Esophagus mucosa (tissue), 1 donor: Measurements from ENCODE around the gene SLC9A5. TPM values are rescaled to one million over a fixed set of nuclear protein-coding genes. Genes with fewer than 3 reads are reported as not detected.

Experiments used
- ATAC-seq: fragments of 200-7000 bp; cut with Tn5 transposase; one replicate; pipeline ENCODE4 v1.9.1; 2020
- total RNA-seq: library from RNA; stranded (reverse); gene quantifications from one replicate; pipeline ENCODE4 v1.2.4, GENCODE V29; 2023
- donor health status: DM: yes; HTN: yes; CAD: no.

SLC9A5 gene
- total RNA-seq, 1 donor from 2014 or later: 0.08 TPM

DNA sequence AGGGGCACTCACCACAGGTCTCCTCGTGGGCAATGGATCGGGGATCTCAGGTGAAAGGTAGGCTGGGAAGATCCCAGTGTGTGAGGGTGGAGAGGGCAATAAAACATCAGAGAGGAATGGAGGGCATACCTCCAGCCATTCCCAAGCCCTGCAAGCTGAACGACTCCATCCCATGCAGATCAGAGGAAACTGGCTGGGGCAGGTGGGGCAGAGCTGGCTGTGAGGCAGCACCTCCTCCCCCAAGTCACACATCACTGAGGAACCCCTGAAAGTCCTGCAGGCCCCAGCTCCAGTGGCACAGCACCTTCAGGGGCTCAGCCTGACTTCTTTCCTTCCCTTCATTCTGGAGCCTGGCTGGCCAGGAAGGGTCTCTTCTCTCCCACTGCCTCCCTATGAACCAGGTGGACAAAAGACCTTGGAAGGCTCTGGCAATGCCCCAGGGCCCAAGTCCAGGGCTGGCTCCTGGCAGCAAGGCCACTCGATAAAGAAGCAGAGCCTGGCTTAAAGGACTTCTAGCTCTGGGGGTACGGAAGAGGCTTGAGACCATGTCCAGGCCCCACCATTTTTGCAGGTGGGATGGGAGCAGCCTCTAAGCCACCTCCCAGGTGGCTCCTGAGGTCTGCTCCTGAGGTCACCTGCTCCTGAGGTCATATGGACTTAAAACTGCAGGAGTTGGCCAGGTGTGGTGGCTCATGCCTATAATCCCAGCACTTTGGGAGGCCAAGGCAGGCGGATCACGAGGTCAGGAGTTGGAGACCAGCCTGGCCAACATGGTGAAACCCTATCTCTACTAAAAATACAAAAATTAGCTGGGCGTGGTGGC, 35.4 kb upstream of the SLC9A5 start:
- ATAC-seq: no peak

DNA sequence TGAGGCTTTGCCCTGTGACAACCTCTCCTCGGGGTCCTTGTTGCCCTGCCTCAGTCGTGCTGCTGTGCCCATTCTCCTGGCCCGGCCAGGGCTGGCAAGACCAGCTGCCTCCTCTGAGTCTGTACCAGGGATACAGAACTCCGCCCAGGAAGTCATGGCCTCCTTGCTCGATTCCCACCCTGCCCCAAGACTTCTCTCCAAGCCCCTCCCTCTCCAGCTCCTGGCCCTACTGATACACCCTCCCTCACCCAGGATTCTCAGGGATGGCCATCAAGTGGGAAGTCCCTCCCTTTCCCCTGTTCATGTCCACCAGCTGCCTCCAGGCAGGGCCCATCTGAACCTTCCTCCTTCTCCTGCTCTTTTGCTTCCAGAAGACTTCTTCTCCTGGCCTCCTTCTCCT, 33.1 kb upstream of the SLC9A5 start:
- ATAC-seq: no peak

DNA sequence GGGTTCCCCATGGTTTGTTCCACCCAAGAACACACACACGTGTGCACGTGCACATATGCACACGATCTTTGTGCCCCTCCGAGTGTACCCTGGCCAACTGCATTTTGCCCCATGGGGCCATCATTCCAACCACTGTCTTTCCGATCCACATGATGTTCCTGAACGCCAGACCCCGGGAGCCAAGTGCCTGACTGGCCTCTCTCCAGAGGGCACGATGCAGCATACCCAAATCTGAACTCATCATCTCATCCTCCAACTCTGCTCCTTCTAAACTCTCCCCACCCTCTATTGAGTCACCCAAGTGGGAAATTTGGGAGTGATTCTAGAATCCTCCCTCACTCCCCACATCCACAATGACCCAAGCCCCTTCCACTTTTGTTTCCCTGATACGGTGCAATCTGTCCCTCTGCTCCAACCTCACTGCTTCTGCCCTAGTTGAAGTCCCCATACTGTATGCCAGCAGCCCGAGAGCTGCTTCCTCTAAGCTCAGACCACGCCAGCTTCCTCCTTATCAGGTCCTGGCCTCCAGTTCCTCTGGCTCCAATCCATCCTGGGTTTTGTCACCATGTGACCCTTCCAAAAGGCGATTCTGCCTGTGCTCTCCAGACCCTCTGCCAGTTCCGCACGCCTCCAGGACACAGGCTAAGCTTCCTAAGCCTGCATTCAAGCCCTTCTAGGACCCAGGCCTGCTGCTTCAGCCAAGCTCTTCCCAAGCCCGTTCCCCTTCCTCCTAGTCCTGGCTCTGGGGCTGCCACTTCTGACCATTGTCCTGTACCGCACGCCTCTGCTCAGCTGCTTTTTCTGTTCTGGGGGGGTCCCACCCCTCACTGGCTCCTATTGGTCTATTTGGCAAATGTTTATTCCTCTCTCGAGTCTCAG, 31.9 kb upstream of the SLC9A5 start:
- no peak for ATAC-seq

- ATAC-seq: no peak
Measured at GRCh38 chr16:67223992-67224391, 24.8 kb upstream of the SLC9A5 start.

GRCh38 chr16:67226295-67226803, 22.4 kb upstream of the SLC9A5 start:
- no peak for ATAC-seq

GRCh38 chr16:67226804-67227566, 21.8 kb upstream of the SLC9A5 start, which contains the start of gene TMEM208:
TMEM208 (plus strand) TSS chr16:67227130; CDS start chr16:67227219, 89 bp downstream.
- peak; percentile 91 for ATAC-seq

- ATAC-seq: no peak
Measured at GRCh38 chr16:67227567-67227921, 21.2 kb upstream of the SLC9A5 start.

DNA sequence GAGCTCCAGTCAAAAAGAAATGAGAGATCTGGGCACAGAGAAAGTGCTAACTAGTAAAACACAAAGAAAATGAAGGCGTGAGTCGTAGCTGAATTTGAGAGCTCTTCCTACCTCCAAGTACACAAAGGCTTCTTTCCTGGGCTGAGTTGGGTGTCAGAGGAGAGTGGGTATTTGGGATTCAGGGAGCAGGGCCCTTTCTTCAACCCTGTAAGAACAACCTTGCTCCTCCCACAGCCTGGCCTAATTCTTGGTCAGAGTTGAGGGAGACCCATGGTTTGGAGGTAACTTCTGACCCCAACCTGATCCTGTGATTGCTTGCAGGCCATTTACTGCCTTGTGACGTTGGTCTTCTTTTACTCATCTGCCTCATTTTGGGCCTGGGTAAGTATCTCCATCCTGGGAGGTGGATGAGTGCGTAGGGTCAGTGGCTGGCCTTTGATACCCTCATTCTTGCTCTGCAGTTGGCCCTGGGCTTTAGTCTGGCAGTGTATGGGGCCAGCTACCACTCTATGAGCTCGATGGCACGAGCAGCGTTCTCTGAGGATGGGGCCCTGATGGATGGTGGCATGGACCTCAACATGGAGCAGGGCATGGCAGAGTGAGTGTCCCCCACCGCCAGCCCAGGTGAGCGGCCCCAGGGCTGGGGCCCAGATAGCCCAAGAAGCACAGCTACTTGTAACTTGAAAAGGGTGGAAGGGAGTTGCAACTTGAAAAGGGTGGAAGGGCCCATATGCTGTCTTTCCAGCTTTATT, 20.6 kb upstream of the SLC9A5 start:
- ATAC-seq: no peak

- no peak for ATAC-seq
Measured at GRCh38 chr16:67228905-67229304, 19.9 kb upstream of the SLC9A5 start.

- ATAC-seq: no peak
Measured at GRCh38 chr16:67229906-67230808, 18.6 kb upstream of the SLC9A5 start.

GRCh38 chr16:67230809-67231660, 17.7 kb upstream of the SLC9A5 start:
- ATAC-seq: no peak

DNA sequence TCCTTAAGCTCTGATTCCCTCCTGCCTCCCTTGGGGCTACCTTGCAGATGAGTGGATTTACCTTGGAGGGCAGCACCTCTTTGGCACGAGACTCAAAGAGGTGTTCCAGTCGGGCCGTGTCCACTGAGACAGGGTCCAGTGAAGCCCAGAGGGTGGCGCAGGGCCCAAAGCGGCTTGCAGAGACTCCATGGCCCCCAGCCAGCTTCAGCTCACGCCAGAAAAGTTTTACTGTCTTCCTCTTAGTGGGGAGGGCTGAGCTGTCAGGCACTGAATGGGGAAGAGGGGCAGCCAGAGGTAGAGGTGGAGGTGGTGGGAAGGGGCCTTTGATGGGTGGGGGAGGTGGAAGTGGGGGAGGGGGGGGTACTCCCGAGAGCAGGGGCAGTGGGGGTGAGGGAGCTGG, 15.2 kb upstream of the SLC9A5 start:
- no peak for ATAC-seq

DNA sequence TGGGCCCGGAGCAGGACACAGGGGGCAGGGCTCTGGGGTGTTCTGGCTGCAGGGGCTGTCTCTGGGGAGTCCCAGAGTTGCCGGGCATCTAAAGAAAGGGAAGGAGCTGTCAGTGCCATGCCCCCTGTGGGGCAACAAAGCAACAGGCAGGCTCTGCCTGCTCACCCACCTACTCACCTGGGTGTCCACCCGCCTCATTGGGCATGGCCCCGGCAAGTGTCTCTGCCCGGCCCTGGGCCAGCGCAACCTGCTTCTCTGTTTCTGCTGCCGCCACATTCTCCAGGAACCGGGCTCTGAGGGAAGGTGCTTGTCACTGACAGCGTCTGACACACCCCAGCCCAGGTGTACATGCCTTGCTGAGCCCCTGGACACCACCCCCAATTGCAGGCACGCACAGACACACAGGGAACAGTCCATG, 14.6 kb upstream of the SLC9A5 start:
- ATAC-seq: no peak

DNA sequence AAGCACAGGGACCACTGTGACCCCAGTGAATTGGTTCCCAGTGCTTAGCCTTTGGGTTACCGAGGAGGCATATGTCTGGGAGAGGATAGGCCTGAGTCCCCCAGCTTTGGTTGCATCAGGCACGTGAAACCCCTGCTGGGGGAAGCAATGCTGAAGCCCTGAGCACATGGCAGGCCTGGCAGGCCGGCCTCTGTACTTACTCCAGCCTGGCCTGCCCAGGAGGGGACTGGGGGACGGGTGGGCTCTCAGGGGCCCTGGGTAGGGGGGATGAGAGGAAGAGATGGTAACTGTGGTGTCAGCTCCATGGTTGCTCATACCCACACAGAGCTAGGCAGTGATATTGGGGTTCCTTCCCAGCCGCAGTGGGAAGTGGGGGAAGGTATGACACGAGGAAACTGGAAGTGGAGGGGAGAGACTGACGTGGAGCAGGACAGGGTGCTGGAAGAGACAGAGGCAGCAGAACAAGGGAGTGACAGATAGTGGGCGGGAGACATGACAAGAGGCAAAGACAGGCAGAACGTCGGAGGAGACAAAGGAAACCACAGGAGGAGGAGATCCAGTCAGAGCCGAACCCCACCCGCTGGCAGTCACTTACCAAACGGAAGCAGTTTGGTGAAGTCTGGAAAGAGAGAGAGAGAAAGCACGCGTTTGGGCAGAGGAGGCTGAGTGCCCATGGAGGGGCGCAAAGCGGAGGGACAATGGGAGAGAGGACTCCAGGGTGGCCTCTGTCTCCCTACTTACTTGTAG, 12.8 kb upstream of the SLC9A5 start:
- ATAC-seq: peak; percentile 46

DNA sequence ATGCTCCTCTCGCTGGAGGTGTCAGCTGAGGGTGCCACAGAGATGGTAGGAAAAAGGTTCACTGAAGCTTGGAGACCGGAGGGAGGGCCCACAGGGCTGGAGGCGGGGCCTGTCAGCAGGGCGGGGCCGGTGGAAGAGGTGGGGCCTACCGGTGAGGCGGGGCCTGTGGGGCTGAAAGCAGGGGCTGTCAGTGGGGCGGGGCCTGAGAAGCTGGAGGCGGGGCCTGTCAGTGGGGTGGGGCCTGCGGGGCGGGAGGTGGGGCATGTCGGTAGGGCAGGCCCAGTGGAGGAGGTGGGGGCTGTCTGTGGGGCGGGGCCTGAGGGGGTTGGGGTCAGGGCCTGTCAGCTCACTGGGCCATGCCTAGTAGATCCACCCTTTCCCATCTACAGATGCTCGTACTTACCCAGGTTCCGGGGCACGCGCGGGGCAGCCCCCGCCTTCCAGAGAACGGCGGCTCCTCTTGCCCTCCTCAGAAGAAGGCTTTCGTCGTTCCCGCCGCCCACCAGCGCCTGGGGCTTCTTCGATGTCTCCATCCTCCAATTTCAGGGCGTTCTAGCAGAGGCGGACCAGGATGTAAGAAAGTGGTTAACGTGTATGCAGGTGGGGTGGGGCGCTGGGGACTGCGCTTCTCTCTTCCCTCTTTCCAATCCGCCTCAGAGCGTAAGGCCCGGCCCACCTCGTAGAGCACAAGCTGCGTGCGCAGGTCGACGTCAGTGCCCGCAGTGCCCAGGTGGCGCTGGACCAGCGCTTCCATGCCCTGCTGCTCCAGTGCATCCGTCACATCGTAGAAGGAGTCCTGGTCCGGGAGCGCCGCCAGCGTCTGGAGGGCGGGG, 12.0 kb upstream of the SLC9A5 start:
- peak; percentile 43 for ATAC-seq

- ATAC-seq: no peak
Measured at GRCh38 chr16:67237396-67238277, 11.1 kb upstream of the SLC9A5 start.

- ATAC-seq: no peak
Measured at GRCh38 chr16:67238278-67238575, 10.6 kb upstream of the SLC9A5 start.
